H1 (cell line): ENCODE measurements around the gene SLC35F6. TPM values are rescaled to one million over a fixed set of nuclear protein-coding genes. Genes with fewer than 3 reads are reported as not detected.

Source experiments
- CTCF ChIA-PET: fragments of 300-600 bp; sonication (Branson Sonifier 250); formaldehyde crosslinking; loops from one replicate; lab custom pipeline; 2021; ENCODE audit not compliant: partially characterized antibody; lab: Charles Lee
- POLR2A ChIA-PET: fragments of 300-600 bp; sonication (Branson Sonifier 250); formaldehyde crosslinking; loops from one replicate; lab custom pipeline; 2021; ENCODE audit warnings: inconsistent platforms; ENCODE audit not compliant: partially characterized antibody; lab: Charles Lee
- DNase-seq, 2 experiments: peaks; one replicate each; pipeline versions ENCODE4 v3.0.0 to v3.0.0-alpha.2; 2010 to 2022; ENCODE audit warnings: low spot score in 2 of 2, low read depth in 1 of 2, mixed read lengths in 1 of 2
- FAIRE-seq: peaks from 2 replicates; lab custom pipeline; 2011; peaks lifted over from hg19 to GRCh38; lab: Jason Lieb, UNC
- H2AFZ ChIP-seq: 2 replicates; pipeline ENCODE4 v1.8.1; 2012; ENCODE audit warnings: low read length, inconsistent platforms
- H2AK5ac ChIP-seq: 2 replicates; pipeline ENCODE4 v1.6.1; 2013; ENCODE audit warnings: low read depth, low read length
- H2BK120ac ChIP-seq: replicated peaks from 2 replicates; pipeline ENCODE3; 2013; ENCODE audit warnings: low read depth, low read length, inconsistent platforms
- H2BK12ac ChIP-seq: 2 replicates; pipeline ENCODE4 v1.6.1; 2013; ENCODE audit warnings: low read depth, low read length
- H2BK15ac ChIP-seq: 2 replicates; pipeline ENCODE4 v1.6.1; 2013; ENCODE audit warnings: low read length
- H2BK20ac ChIP-seq: 2 replicates; pipeline ENCODE4 v1.6.1; 2013; ENCODE audit warnings: low read length
- H2BK5ac ChIP-seq: 2 replicates; pipeline ENCODE4 v1.6.1; 2013; ENCODE audit warnings: low read depth, low read length
- H3K14ac ChIP-seq: 2 replicates; pipeline ENCODE4 v1.6.1; 2013; ENCODE audit warnings: inconsistent platforms; ENCODE audit not compliant: insufficient read length
- H3K18ac ChIP-seq: 2 replicates; pipeline ENCODE4 v1.6.1; 2013; ENCODE audit warnings: low read length; ENCODE audit errors: extremely low read depth
- H3K23ac ChIP-seq: 2 replicates; pipeline ENCODE4 v1.6.1; 2013; ENCODE audit warnings: inconsistent platforms; ENCODE audit not compliant: insufficient read length
- H3K23me2 ChIP-seq: 2 replicates; pipeline ENCODE4 v1.6.1; 2013; ENCODE audit warnings: low read depth, low read length
- H3K27ac ChIP-seq: 2 replicates; pipeline ENCODE4 v1.6.1; 2011; ENCODE audit warnings: low read depth, low read length, inconsistent platforms
- H3K27me3 ChIP-seq, 4 experiments: replicated peaks in 1 of 4; 1 replicate in 1 of 4; 2 replicates in 3 of 4; pipeline versions ENCODE4 v1.6.1 to v1.8.1; 2011 to 2013; ENCODE audit warnings: low read length in 3 of 4, mild to moderate bottlenecking in 3 of 4, inconsistent platforms in 2 of 4, mixed read lengths in 2 of 4, moderate library complexity in 1 of 4; ENCODE audit not compliant: control insufficient read depth in 3 of 4, insufficient read depth in 3 of 4; ENCODE audit errors: extremely low read depth in 1 of 4
- H3K36me3 ChIP-seq, 4 experiments: 2 replicates each; pipeline versions ENCODE4 v1.6.1 to v1.8.1; 2011 to 2013; ENCODE audit warnings: mild to moderate bottlenecking in 4 of 4, low read length in 3 of 4, moderate library complexity in 2 of 4, control low read depth in 1 of 4, inconsistent platforms in 1 of 4; ENCODE audit not compliant: insufficient read depth in 4 of 4, control insufficient read depth in 2 of 4
- H3K4ac ChIP-seq: replicated peaks from 2 replicates; pipeline ENCODE3; 2013; ENCODE audit warnings: low read length, low read depth, mixed read lengths, inconsistent platforms; ENCODE audit not compliant: insufficient read length
- H3K4me1 ChIP-seq, 4 experiments: replicated peaks in 1 of 4; 1 replicate in 1 of 4; 2 replicates in 3 of 4; pipeline versions ENCODE4 v1.6.1 to v1.8.1; 2011 to 2013; ENCODE audit warnings: low read length in 3 of 4, inconsistent platforms in 2 of 4, mixed read lengths in 1 of 4; ENCODE audit not compliant: insufficient read depth in 4 of 4, control insufficient read depth in 3 of 4
- H3K4me2 ChIP-seq, 2 experiments: 2 replicates each; pipeline versions ENCODE4 v1.6.1 to v1.8.1; 2011 to 2013; ENCODE audit warnings: low read depth in 2 of 2, low read length in 2 of 2, control low read depth in 1 of 2, inconsistent platforms in 1 of 2, mild to moderate bottlenecking in 1 of 2; ENCODE audit not compliant: insufficient read depth in 1 of 2
- H3K4me3 ChIP-seq, 4 experiments: fragments of 200-600, 300-600 bp in 1 of 4; sonication (generic), shearing (Covaris generic), sonication (Bioruptor Twin) in 1 of 4; 2 replicates each; pipeline versions ENCODE4 v1.5.1 to v1.8.1; 2011 to 2016; ENCODE audit warnings: low read length in 4 of 4, low read depth in 3 of 4, control low read depth in 2 of 4, inconsistent platforms in 2 of 4, mild to moderate bottlenecking in 2 of 4, mixed read lengths in 1 of 4, moderate library complexity in 1 of 4; ENCODE audit not compliant: insufficient read depth in 2 of 4; ENCODE audit errors: extremely low read depth in 1 of 4
- H3K56ac ChIP-seq: replicated peaks from 2 replicates; pipeline ENCODE3; 2013; ENCODE audit warnings: low read depth, mild to moderate bottlenecking, mixed read lengths, low read length, inconsistent platforms; ENCODE audit not compliant: insufficient read length
- H3K79me1 ChIP-seq: 2 replicates; pipeline ENCODE4 v1.6.1; 2013; ENCODE audit warnings: low read depth, low read length, control low read depth
- H3K79me2 ChIP-seq, 2 experiments: 2 replicates each; pipeline versions ENCODE4 v1.6.1 to v1.8.1; 2012 to 2013; ENCODE audit warnings: low read length in 2 of 2, mild to moderate bottlenecking in 2 of 2, inconsistent platforms in 1 of 2; ENCODE audit not compliant: insufficient read depth in 2 of 2, control insufficient read depth in 1 of 2
- H3K9ac ChIP-seq, 4 experiments: replicated peaks in 1 of 4; 1 replicate in 1 of 4; 2 replicates in 3 of 4; pipeline versions ENCODE4 v1.6.1 to v1.8.1; 2011 to 2013; ENCODE audit warnings: low read depth in 3 of 4, low read length in 3 of 4, control low read depth in 2 of 4, mild to moderate bottlenecking in 2 of 4, moderate library complexity in 2 of 4, inconsistent platforms in 1 of 4; ENCODE audit errors: extremely low read depth in 1 of 4
- H3K9me3 ChIP-seq, 2 experiments: 2 replicates each; pipeline versions ENCODE4 v1.6.1 to v1.8.1; 2012 to 2013; ENCODE audit warnings: mild to moderate bottlenecking in 2 of 2, moderate library complexity in 2 of 2, control low read depth in 1 of 2, inconsistent platforms in 1 of 2, low read depth in 1 of 2, low read length in 1 of 2, mixed read lengths in 1 of 2; ENCODE audit not compliant: insufficient read depth in 2 of 2
- H4K20me1 ChIP-seq, 2 experiments: replicated peaks in 1 of 2; 2 replicates each; pipeline versions ENCODE3 to v1.8.1; 2011 to 2013; ENCODE audit warnings: inconsistent platforms in 2 of 2, low read length in 2 of 2, mild to moderate bottlenecking in 1 of 2; ENCODE audit not compliant: insufficient read depth in 2 of 2, control insufficient read depth in 1 of 2
- H4K5ac ChIP-seq: 2 replicates; pipeline ENCODE4 v1.6.1; 2013; ENCODE audit warnings: low read length, low read depth, mixed read lengths, inconsistent platforms; ENCODE audit not compliant: insufficient read length
- H4K8ac ChIP-seq: 2 replicates; pipeline ENCODE4 v1.8.0; 2013; ENCODE audit warnings: mild to moderate bottlenecking, moderate library complexity, low read length, inconsistent platforms; ENCODE audit not compliant: insufficient read depth; ENCODE audit errors: extremely low read depth
- H4K91ac ChIP-seq: replicated peaks from 2 replicates; pipeline ENCODE3; 2013; ENCODE audit warnings: low read length, mixed read lengths, inconsistent platforms; ENCODE audit not compliant: insufficient read length
- FOSL1 ChIP-seq: IDR thresholded peaks from 2 replicates; pipeline ENCODE4 v1.6.1; 2011; ENCODE audit warnings: mild to moderate bottlenecking, low read depth, low read length, moderate library complexity; ENCODE audit not compliant: insufficient read depth
- ZNF274 ChIP-seq: IDR thresholded peaks from 2 replicates; pipeline ENCODE4 v1.7.0; 2012; ENCODE audit warnings: low read length, borderline replicate concordance; ENCODE audit errors: extremely low read depth
- WGBS, 2 experiments: shearing (Covaris generic) in 1 of 2; methylation state at CpG; one replicate each; pipeline versions ENCODE4 v1.1.6 to v1.1.7; 2013 to 2015; ENCODE audit warnings: low lambda C conversion rate in 2 of 2, mixed read lengths in 2 of 2, inconsistent platforms in 1 of 2, low coverage in 1 of 2, missing lambda C conversion rate in 1 of 2; ENCODE audit not compliant: insufficient replicate concordance in 2 of 2, insufficient coverage in 1 of 2, insufficient read length in 1 of 2; ENCODE audit errors: extremely low coverage in 1 of 2, missing lambda C conversion rate in 1 of 2; 5-methylcytosine and 5-hydroxymethylcytosine counted together
- polyA plus RNA-seq, 7 experiments: library from polyadenylated mRNA; depleted of rRNA in 3 of 7; stranded (reverse) in 5 of 7; unstranded in 2 of 7; fragments of >200 nt in 5 of 7; fragments of 200-250 nt in 2 of 7; gene quantifications; 1 replicate in 5 of 7; 2 replicates in 1 of 7; 4 replicates in 1 of 7; pipeline versions ENCODE4 v1.2.1 to v1.2.3, GENCODE V29; 2011 to 2013; ENCODE audit warnings: missing spikeins in 2 of 7, mixed read lengths in 2 of 7
- total RNA-seq: library from RNA; stranded (reverse); fragmentation: NEBNext Ultra II Directional; extraction: Animal tissue kit (Norgen Biotek cat#: 25700); gene quantifications from 2 replicates; pipeline ENCODE4 v1.2.1, GENCODE V29; 2021
- TF ChIP-seq, protein P1 (sequence below), 3 experiments: IDR thresholded peaks; 1 replicate in 2 of 3; 2 replicates in 1 of 3; pipeline versions ENCODE4 v1.5.1 to v1.6.1; 2011; ENCODE audit warnings: low read length in 3 of 3, mild to moderate bottlenecking in 3 of 3, inconsistent platforms in 2 of 3, low read depth in 1 of 3, moderate library complexity in 1 of 3; ENCODE audit not compliant: insufficient read depth in 1 of 3; ENCODE audit errors: control extremely low read depth in 1 of 3

The SLC35F6 gene
- total and polyA plus RNA-seq, 2 of the 8 experiments (the other 6 are each of a cell fraction or from before 2014, with no cell fraction given), result 11.2 to 13.5 TPM

DNA sequence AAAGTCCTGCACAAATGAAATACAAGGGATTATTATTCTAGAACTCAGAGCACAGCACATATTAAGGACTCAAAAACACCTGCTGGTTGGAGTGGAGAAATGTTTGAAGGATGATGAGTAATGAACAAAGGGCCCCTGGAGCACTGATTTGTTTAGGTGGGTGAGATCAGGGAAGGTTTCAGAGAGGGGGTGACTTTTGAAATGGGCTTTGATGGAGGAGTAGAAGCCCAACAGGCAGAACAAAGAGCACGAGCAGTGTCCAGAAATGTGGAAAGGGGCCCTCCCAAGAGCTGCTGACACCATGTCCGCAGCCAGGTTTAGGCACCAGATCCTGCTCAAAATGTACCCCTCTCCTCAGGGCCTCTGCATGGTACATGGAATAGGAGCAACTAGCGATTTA is 47.7 kb upstream of the SLC35F6 start:
- no peak overlapping the region for H2BK12ac ChIP-seq
- H3K9me3 ChIP-seq, result no peaks in the 10 kb centered on the region
- no peaks in the 10 kb centered on the region; the same call in 1 of the 2 replicates for H3K23me2 ChIP-seq
- no peak overlapping the region for H2AK5ac ChIP-seq
- no peak overlapping the region for H2AFZ ChIP-seq
- H3K9ac ChIP-seq, result no peak overlapping the region
- H3K4ac ChIP-seq, result no peak overlapping the region
- FAIRE-seq, result no peak
- H3K56ac ChIP-seq, result no peak overlapping the region
- H3K18ac ChIP-seq, result no peak overlapping the region
- WGBS, 2 experiments, result 81% methylated on average over 3 of the region's 3 CpGs; no CpG with 5 or more reads in 1 of the 2 experiments
- H2BK15ac ChIP-seq, result no peak overlapping the region
- H3K4me2 ChIP-seq, result no peak overlapping the region
- ChIA-PET POLR2A (no interaction called here), CTCF (no interaction called here)
- no peaks in the 10 kb centered on the region for H3K79me1 ChIP-seq
- no peak overlapping the region for H4K8ac ChIP-seq
- H3K27ac ChIP-seq, result no peak overlapping the region
- no peaks in the 10 kb centered on the region for H3K79me2 ChIP-seq
- no peak overlapping the region for H3K14ac ChIP-seq
- H3K23ac ChIP-seq, result no peak overlapping the region
- no peaks in the 10 kb centered on the region for H4K20me1 ChIP-seq
- H3K4me3 ChIP-seq, result no peak overlapping the region
- H3K27me3 ChIP-seq, result no peaks in the 10 kb centered on the region
- H3K4me1 ChIP-seq, result peaks cover 0 to 12% (median 7%) of the 10 kb centered on the region in 4 experiments; a peak in 6 of 7 replicates
- DNase-seq, result no peak
- H4K91ac ChIP-seq, result no peak overlapping the region
- no peak overlapping the region for H2BK20ac ChIP-seq
- H3K36me3 ChIP-seq, result no peaks in the 10 kb centered on the region
- no peak overlapping the region for H4K5ac ChIP-seq
- H2BK120ac ChIP-seq, result no peak overlapping the region
- H2BK5ac ChIP-seq, result no peak overlapping the region
- TF ChIP-seq ZNF274 (no peak), FOSL1 (no peak)
- TF ChIP-seq, protein P1, sequence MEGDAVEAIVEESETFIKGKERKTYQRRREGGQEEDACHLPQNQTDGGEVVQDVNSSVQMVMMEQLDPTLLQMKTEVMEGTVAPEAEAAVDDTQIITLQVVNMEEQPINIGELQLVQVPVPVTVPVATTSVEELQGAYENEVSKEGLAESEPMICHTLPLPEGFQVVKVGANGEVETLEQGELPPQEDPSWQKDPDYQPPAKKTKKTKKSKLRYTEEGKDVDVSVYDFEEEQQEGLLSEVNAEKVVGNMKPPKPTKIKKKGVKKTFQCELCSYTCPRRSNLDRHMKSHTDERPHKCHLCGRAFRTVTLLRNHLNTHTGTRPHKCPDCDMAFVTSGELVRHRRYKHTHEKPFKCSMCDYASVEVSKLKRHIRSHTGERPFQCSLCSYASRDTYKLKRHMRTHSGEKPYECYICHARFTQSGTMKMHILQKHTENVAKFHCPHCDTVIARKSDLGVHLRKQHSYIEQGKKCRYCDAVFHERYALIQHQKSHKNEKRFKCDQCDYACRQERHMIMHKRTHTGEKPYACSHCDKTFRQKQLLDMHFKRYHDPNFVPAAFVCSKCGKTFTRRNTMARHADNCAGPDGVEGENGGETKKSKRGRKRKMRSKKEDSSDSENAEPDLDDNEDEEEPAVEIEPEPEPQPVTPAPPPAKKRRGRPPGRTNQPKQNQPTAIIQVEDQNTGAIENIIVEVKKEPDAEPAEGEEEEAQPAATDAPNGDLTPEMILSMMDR (IDR thresholded peaks at IDR 0.05; ENCODE audit: control extremely low read depth in 1 of 3, insufficient read depth in 1 of 3, low read depth in 1 of 3, low read length in 3 of 3), result no peak
